Measurements from ENCODE around the gene NPW. TPM values are rescaled to one million over a fixed set of nuclear protein-coding genes. Genes with fewer than 3 reads are reported as not detected.

Gene NPW
- total and polyA plus RNA-seq, 9 of the 15 experiments (the other 6 are each of a cell fraction or from before 2014, with no cell fraction given), result 0.14 to 4.0 (median 2.6) TPM; not detected in 4

- no peak for TF ChIP-seq ZNF717 (CRISPR knock-in tag; IDR thresholded peaks at IDR 0.05)
- peak; percentile 94 for TF ChIP-seq RB1 (IDR thresholded peaks at IDR 0.05; ENCODE audit: low read depth)
- TF ChIP-seq ATF1 (CRISPR knock-in tag; IDR thresholded peaks at IDR 0.05), result no peak
- peak; percentile 74 for TF ChIP-seq ATF1 (tag; IDR thresholded peaks at IDR 0.05)
- peak; percentile 95 for TF ChIP-seq FIP1L1 (IDR thresholded peaks at IDR 0.05; ENCODE audit: low read depth, low read length, poor library complexity, severe bottlenecking)
- TF ChIP-seq FOXO4 (CRISPR knock-in tag; IDR thresholded peaks at IDR 0.05), result no peak
- TF ChIP-seq TAL1 (IDR thresholded peaks at IDR 0.05), result no peak
- TF ChIP-seq NEUROD1 (IDR thresholded peaks at IDR 0.05; ENCODE audit: borderline replicate concordance, low read depth, low read length, partially characterized antibody), result peak; percentile 41
- TF ChIP-seq SIN3B (IDR thresholded peaks at IDR 0.05; ENCODE audit: low read depth), result peak; percentile 97
- TF ChIP-seq, protein P1, sequence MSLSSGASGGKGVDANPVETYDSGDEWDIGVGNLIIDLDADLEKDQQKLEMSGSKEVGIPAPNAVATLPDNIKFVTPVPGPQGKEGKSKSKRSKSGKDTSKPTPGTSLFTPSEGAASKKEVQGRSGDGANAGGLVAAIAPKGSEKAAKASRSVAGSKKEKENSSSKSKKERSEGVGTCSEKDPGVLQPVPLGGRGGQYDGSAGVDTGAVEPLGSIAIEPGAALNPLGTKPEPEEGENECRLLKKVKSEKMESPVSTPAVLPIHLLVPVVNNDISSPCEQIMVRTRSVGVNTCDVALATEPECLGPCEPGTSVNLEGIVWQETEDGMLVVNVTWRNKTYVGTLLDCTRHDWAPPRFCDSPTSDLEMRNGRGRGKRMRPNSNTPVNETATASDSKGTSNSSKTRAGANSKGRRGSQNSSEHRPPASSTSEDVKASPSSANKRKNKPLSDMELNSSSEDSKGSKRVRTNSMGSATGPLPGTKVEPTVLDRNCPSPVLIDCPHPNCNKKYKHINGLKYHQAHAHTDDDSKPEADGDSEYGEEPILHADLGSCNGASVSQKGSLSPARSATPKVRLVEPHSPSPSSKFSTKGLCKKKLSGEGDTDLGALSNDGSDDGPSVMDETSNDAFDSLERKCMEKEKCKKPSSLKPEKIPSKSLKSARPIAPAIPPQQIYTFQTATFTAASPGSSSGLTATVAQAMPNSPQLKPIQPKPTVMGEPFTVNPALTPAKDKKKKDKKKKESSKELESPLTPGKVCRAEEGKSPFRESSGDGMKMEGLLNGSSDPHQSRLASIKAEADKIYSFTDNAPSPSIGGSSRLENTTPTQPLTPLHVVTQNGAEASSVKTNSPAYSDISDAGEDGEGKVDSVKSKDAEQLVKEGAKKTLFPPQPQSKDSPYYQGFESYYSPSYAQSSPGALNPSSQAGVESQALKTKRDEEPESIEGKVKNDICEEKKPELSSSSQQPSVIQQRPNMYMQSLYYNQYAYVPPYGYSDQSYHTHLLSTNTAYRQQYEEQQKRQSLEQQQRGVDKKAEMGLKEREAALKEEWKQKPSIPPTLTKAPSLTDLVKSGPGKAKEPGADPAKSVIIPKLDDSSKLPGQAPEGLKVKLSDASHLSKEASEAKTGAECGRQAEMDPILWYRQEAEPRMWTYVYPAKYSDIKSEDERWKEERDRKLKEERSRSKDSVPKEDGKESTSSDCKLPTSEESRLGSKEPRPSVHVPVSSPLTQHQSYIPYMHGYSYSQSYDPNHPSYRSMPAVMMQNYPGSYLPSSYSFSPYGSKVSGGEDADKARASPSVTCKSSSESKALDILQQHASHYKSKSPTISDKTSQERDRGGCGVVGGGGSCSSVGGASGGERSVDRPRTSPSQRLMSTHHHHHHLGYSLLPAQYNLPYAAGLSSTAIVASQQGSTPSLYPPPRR (CRISPR knock-in tag; IDR thresholded peaks at IDR 0.05; ENCODE audit: borderline replicate concordance), result peak; percentile 50; the same call in 1 of the 2 replicates
- peak; percentile 44; the same call in 1 of the 2 replicates for TF ChIP-seq ZNF668 (CRISPR knock-in tag; IDR thresholded peaks at IDR 0.05)
- TF ChIP-seq SMARCC2 (IDR thresholded peaks at IDR 0.05; ENCODE audit: low read depth), result no peak
- TF ChIP-seq JUN (IDR thresholded peaks at IDR 0.05; ENCODE audit: borderline replicate concordance, low read depth, low read length), result 0 out of 2 replicates have a peak, but pooled peaks have one; percentile 26
- no peak for TF ChIP-seq JUN (CRISPR knock-in tag; IDR thresholded peaks at IDR 0.05; ENCODE audit: borderline replicate concordance)
- peak; percentile 61; the same call in 1 of the 2 replicates for TF ChIP-seq KDM2B (CRISPR knock-in tag; IDR thresholded peaks at IDR 0.05)
- TF ChIP-seq, protein P2, sequence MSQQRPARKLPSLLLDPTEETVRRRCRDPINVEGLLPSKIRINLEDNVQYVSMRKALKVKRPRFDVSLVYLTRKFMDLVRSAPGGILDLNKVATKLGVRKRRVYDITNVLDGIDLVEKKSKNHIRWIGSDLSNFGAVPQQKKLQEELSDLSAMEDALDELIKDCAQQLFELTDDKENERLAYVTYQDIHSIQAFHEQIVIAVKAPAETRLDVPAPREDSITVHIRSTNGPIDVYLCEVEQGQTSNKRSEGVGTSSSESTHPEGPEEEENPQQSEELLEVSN (IDR thresholded peaks at IDR 0.05; ENCODE audit: borderline replicate concordance in 1 of 2, extremely low read depth in 1 of 2, insufficient read depth in 1 of 2, insufficient read length in 1 of 2, low read depth in 1 of 2, low read length in 1 of 2, poor library complexity in 1 of 2, severe bottlenecking in 1 of 2), result peak; percentile 58 to 65
- TF ChIP-seq ERF (CRISPR knock-in tag; IDR thresholded peaks at IDR 0.05), result no peak
- TF ChIP-seq ILF3 (IDR thresholded peaks at IDR 0.05; ENCODE audit: borderline replicate concordance), result peak; percentile 90; the same call in 1 of the 2 replicates
- TF ChIP-seq TBP (optimal IDR thresholded peaks at IDR 0.05; ENCODE audit: low read depth, low read length), result peak; percentile 72
- peak; percentile 88 for TF ChIP-seq TAF1 (IDR thresholded peaks at IDR 0.05; ENCODE audit: control insufficient read depth, extremely low read depth, insufficient read depth, low read length, severe bottlenecking)
Measured at GRCh38 chr16:1983544-1984346, 35.8 kb upstream of the NPW start, which contains the start of gene GFER (continued).

Data from K562 (cell line).